ENCODE results near the gene COX11.
A peak's percentile ranks its signal among the peaks of the same experiment; 100 is the strongest.

COX11 gene

DNA sequence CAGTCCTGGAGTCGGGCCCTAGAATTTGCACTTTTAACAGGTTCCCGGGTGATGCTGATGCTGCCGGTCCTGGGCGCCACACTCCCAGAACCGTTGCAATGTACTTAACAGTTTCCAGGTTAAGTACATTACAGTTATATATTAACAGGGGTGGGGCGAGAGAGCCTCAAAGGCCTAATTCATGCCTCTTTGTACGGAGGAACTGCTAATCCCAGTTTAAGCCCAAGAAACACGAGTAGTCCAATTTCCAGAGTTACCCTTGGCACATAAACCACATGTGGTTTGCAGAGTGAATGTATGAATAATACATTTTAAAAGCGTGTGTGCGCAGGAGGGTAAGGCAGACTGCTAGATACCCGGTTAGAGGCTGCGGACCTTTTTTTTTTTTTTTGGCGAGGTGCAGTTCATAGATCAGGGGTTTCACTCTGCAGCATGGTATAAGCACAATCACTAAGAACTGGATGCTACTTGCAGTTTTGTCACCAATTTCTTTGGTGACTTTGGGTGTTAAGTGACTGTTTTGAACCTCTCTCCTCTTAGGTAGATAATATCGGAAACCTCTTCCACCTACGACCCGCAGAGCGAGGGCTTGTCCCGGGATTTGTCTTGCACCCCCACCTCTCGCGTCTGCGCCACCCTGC, 713 bp downstream of the COX11 start:
- peak; percentile 24 for DNase-seq (ENCODE audit: low spot score)

DNA sequence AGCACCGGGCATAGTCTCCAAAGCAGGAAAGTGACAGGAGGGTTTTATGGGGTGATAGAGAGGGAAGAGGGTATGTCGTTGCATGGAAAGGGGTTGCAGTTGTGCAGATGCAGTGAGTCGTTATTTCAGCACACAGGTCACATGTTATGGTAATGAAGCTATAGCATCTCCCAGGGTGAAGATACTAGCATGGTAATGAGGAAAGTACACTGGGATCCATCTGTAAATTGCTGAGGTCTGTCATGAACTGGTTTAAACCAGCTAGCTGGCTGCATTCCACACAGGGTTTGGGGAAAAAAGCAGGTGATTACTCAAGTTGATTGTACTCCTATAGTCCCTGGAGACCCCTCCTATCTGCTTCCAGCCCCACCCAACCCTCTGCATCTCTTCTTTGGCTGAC, 11.7 kb downstream of the COX11 start:
- no peak for DNase-seq (ENCODE audit: low spot score)

DNA sequence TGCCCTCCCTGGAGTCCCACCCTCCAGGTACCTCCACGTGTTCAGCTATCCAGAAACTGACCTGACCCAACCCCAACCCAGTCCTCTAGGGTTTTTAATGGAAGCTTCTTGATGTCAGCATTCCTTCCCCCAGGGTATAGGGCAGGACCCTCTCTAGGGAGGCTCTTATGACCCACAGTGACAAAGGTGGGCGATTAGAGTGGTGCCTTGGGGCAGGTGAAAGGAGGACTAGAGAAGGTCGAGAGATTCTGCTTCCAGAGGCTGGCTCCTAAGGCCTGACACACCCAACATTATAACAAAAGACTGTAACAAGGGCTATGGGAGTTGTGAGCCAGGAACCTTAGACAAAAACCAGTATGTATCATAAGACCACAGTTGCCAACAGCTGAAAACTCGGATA, 17.2 kb downstream of the COX11 start:
- no peak for DNase-seq (ENCODE audit: low spot score)

DNA sequence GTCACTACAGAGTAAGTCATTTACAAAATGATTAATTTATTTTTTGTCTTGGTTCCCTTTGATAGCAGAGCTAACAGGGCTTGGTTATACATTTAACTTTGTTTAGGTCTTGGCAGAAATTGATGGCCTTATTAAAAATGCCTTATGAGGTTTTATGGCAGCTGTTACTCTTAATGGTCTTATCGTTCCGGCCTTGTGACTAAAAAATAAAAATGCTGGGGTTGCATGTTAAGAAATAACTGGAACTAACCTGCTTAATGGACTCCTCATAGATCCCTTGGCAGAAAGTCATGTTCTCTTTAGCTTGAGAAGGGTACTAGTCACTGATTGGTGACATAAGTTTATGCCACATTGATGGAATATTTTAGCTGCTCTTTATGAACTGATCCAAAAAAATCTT, 18.3 kb downstream of the COX11 start:
- no peak for DNase-seq (ENCODE audit: low spot score)

DNA sequence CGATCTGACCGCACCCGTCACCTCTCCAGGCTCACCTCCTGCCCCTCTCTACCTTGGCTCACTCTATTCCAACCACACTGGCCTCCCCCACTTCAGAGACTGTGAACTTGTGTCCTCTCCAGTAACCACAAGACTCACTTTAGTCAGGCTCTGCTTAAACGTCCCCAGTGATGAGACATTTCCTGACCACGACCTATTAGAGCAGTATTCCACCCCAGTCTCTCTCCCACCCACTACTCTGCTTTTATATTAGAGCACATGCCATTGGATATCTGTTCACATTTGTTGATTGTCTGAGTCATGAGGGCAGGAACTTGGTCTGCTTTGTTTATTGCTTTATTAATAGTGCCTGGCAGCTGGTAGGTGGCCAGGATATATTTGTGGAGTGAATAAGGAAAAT, 20.1 kb downstream of the COX11 start:
- DNase-seq (ENCODE audit: low spot score), result peak; percentile 78

DNA sequence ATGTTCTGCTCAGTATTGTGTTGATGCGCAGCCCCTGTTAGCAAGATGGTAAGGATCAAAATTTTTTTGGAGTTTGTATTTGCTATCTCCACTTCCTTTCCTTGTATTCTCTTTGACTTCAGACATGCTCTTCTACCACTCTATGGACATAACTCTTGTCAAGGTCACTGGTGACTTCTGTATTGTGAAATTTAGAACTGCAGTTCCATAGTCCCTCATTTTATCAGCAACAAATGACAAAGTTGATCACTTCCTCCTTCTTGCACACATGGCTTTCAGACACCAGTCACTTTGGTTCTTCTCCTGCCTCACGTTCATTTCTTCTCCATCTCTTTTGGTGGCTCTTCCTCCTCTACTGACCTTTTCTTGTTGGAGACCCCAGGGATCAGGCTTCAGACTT, 21.1 kb downstream of the COX11 start:
- no peak for DNase-seq (ENCODE audit: low spot score)

DNA sequence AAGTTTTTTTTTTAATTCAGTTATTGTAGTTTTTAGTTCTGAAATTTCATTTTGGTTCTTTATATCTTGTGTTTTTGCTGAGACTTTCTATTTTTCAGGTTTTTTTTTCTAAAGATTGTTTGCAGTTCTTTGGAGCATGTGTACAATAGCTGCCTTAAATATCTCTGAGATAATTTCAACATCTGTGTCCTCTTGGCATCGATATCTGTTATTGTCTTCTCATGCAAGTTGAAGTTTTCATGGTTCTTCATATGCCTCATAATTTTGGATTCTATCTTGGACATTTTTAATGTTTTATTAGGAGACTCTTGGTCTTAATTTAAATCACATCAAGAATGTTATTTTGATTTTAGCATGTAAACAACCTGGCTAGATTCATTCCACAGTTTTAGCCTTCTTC, 22.8 kb downstream of the COX11 start:
- no peak for DNase-seq (ENCODE audit: low spot score)

DNA sequence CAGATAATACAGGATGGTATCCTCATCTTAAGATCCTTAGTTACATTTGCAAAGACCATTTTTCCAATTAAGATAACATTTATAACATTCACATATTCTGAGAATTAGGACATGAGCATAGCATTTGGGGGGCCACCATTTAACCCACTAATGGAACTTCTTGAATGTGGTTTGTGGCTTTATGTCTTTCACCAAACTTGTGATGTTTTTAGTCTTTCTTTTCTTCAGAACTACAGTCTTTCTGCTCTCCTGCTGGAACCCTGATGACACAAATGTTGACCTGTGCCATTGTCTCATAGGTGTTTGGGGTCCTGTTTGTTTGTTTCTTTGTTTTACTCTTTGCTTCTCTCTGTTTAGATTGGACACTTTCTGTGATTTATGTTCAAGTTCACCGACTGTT, 23.2 kb downstream of the COX11 start:
- no peak for DNase-seq (ENCODE audit: low spot score)

DNA sequence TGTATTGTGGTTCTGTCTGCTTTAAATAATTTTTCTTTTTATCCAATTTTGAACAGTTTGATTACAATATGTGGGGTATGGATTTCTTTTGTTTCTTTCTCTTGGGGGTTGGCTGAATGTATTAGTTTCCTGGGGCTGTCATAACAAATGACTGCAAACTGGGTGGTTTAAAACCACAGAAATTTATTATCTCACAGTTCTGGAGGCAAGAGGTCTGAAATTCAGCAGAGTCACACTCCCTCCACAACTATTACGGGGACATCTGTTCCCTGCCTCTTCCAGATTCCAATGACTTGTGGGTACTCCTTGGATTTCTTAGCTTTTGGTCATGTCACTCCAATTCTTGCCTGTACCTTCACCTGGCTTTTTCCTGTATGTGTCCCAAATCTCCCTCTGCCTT, 23.7 kb downstream of the COX11 start:
- peak; percentile 45 for DNase-seq (ENCODE audit: low spot score)

DNA sequence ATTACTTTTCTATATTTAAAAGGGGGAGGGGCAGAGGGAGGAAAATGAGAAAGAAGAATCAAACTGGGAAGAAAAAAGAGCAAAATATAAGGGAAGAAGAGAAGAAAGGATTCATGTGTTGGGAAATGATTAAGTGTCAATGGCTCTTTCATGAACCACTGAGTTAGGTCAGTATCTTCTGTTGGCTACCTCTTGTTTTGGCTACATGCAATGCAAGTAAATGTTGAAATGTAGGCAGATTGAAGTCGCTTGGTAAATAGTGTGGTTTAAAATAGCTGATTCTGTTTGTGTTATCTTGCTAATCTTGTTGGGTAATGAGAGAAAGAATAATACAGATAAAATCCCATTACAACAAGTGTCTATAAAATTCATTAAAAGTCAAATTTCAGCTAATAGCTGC, 27.2 kb downstream of the COX11 start:
- no peak for DNase-seq (ENCODE audit: low spot score)

DNA sequence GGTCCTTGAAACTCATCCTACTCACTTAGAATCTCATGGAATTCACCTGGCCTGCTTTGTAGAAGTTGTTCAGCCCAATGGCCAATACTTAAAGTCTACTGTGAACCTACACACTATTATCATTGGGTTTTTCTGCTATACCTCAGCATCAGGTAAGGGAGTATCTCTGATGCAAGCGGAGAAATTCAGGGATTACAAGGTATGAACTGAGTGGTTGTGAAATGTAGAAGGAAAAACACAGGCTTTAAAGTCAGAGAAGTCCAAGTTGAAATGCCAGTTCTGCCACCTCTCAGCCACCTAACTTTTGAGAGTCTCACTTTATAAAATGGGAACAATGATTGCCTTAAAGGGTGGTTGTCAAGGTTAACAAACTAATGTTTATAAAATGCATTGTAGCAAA, 31.0 kb downstream of the COX11 start:
- no peak for DNase-seq (ENCODE audit: low spot score)

DNA sequence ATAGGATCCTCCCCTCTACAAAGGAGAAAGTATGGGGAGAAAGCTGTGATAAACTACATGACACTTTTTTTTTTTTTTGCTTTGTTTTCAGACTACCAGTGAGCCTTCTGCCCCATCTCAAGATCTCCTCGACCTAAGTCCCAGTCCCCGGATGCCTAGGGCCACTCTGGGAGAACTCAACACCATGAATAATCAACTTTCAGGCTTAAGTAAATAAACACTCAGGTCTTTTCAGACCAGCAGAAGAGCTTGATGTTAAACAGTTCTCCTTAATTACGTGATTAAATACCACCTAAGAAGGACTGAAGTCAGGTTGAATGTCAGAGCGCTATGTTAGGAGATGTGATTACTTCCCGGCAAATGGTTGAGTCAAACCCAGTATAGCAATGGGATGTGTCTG, 31.4 kb downstream of the COX11 start:
- no peak for DNase-seq (ENCODE audit: low spot score)

DNA sequence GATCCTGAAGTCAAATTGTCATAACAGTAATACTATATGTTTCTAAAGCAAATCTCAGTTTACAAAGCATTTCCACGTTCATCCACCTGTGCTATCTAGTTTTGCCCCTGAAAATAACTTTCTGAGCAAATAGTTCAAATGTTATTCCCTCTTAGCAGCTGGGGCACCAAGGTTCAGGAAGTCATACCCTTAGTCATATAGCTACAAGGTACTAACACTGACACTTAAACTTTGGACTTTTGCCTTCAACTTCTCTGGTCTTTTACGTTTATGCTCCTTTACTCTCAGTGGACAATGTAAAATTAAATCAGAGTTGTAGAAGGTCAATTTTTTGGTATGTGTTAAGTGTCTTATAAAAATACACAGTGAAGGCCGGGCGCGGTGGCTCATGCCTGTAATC, 33.0 kb downstream of the COX11 start:
- DNase-seq (ENCODE audit: low spot score), result no peak

DNA sequence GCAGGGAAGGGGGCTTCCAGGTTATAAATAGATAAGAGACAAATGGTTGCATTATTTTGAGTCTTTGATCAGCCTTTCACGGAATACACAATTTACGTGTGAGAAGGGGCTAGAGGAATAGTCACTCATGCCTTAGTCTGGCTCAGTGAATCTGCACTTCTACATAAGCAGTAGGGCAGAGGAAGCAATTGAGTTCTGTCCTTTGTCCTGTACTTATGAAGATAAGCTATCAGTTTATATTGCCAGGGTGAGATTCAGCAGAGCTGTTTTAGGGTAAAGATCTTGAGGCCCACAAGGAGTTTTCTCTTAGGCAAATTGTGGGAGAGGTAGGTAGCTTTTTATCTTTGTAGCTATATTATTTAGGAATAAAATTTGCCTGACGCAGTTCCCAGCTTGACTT, 34.5 kb downstream of the COX11 start:
- no peak for DNase-seq (ENCODE audit: low spot score)

DNA sequence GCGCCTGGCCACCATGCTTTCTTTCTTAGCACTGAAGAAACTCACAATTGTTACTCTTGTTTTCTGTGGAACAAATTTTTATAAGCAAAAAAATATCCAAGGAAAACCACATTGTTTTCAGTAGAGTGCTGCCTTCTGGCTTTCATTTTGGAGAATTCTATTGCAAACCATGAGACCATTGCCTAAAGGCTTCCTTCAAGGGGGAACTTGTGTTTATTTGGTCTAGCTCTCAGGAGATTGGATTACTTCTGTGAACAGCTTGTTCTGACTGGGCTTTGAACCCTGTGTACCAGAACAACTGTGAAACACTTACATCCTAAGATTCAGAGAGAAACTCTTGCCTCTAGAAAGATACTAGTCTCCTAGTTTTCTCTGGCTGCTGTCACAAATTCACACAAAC, 35.7 kb downstream of the COX11 start:
- no peak for DNase-seq (ENCODE audit: low spot score)

DNA sequence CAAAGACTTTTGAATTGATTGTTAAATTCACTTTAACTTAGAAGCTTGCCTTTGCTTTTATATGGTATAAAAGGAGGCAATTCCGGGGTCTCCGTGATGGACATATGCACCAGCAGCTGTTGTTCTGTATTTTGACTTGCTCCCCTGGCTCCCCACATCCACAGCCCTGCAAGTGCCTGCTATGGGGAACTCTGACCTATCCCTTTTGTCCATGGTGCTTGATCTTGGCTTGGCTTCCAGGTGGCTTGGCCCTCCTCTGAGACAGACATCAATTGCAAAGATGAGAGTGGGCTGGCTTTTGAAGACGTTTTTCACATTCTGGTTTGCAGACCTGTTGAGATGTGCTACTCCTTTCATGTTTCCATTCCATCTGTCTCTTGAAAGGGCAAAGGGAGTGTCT, 40.9 kb downstream of the COX11 start:
- DNase-seq (ENCODE audit: low spot score), result no peak

DNA sequence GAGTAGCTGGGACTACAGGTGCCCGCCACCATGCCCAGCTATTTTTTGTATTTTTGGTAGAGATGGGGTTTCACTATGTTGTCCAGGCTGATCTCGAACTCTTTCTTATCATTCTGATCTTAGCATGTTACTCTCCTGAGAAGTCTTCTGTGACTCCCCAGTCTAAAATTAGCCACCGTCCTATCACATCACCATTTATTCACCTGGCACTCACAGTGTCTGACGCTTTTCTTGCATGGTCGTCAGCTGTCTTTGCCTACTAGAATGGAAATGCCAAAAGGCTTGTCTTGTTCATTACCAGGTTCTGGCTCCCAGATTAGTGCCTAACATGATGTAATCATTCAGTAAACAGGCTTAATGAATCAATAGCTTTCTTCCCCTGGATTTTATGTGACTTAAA, 44.0 kb downstream of the COX11 start:
- no peak for DNase-seq (ENCODE audit: low spot score)

DNA sequence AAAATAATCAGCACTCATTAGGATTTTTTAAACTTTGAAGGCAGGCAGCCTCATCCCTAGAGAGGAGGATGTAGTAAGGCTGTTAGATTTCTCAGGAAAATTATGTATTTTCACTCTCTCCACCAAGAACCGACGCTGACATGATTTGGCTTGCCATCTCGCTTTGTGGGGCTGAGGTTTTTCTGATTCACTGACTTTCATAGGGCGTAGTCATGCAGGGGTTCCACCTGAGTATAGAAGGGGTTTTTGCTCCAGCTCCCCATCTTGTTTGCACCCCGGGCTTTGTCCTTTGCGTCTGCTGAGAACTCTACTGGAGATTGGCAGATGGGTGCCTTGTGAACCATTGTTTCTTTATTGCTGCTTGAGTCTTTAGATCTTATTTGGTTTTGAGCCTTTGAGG, 47.6 kb downstream of the COX11 start:
- no peak for DNase-seq (ENCODE audit: low spot score)

DNA sequence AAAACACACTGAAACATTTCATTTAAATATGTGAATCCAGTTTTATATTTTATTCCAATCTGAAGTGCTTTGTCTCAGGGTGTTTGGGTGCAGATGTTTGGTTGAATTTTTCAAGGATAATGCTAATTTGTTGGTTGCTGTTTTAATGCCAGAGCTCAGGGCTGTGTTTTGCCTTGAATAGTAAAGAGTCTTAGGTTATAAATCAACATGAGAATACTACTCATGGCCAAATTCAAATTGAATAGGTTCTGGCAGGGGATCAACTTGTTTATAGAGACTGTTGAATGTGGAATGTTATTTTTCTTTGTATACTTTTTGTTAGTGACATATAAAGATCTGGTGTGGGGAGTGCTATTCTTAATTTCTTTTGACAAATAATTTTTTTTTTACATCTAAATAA, 49.0 kb downstream of the COX11 start:
- no peak for DNase-seq (ENCODE audit: low spot score)

DNA sequence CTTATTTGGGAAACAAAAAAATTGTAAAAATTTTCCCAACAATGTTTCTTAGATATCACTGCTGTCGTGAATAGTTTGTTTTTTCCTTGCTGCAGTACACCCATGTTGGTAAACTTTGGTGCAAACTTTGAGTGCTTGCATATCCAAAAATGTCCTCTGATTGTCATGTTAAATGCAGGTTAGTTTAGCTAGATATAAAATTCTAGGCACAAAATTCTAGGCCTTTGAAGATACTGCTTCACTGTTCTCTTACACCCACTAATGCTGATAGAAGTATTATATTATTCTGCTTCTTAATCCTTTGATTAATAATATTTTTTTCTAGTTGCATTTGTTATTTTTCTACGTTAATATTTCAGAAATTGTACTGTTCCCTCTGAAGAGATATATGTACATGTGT, 51.7 kb downstream of the COX11 start:
- no peak for DNase-seq (ENCODE audit: low spot score)

Measured in AG08395 (cell line).